ENCODE results near the gene CAMKMT.
"Not testable (repeated sequence)": the region's sequence is repeated elsewhere in the genome, so short reads cannot be mapped to it uniquely, and the experiment has no call there.

The CAMKMT gene

GRCh38 chr2:44579837-44580230 lies 218.1 kb downstream of the CAMKMT start:
- FAIRE-seq (no peak), DNase-seq (ENCODE audit: insufficient read length, low spot score) (no peak)

GRCh38 chr2:44580875-44581515 lies 219.2 kb downstream of the CAMKMT start:
- FAIRE-seq (no peak), DNase-seq (ENCODE audit: insufficient read length, low spot score) (no peak)

GRCh38 chr2:44582363-44583008 lies 220.7 kb downstream of the CAMKMT start:
- no peak for DNase-seq (ENCODE audit: insufficient read length, low spot score)

GRCh38 chr2:44595615-44596014 lies 233.9 kb downstream of the CAMKMT start:
- FAIRE-seq; DNase-seq (ENCODE audit: insufficient read length, low spot score): not testable (repeated sequence)

More at GRCh38 chr2:44582363-44583008, 220.7 kb downstream of the CAMKMT start:
- FAIRE-seq, result no peak

- DNase-seq (ENCODE audit: insufficient read length, low spot score) (no peak), FAIRE-seq (peak; percentile 77)
Measured at GRCh38 chr2:44596537-44597320, 235.0 kb downstream of the CAMKMT start.

GRCh38 chr2:44598330-44599119 lies 236.8 kb downstream of the CAMKMT start:
- no peak for FAIRE-seq
- no peak for DNase-seq (ENCODE audit: insufficient read length, low spot score)

- no peak for FAIRE-seq
- no peak for DNase-seq (ENCODE audit: insufficient read length, low spot score)
Measured at GRCh38 chr2:44599130-44599529, 237.4 kb downstream of the CAMKMT start.

GRCh38 chr2:44602446-44602845 lies 240.7 kb downstream of the CAMKMT start:
- DNase-seq (ENCODE audit: insufficient read length, low spot score), result no peak
- no peak for FAIRE-seq

- FAIRE-seq (no peak), DNase-seq (ENCODE audit: insufficient read length, low spot score) (no peak)
Measured at GRCh38 chr2:44605511-44605910, 243.8 kb downstream of the CAMKMT start.

- no peak for FAIRE-seq
Measured at GRCh38 chr2:44612276-44612675, 250.5 kb downstream of the CAMKMT start.

GRCh38 chr2:44614940-44615339 lies 253.2 kb downstream of the CAMKMT start:
- DNase-seq (ENCODE audit: insufficient read length, low spot score), result no peak
- no peak for FAIRE-seq

More at GRCh38 chr2:44612276-44612675, 250.5 kb downstream of the CAMKMT start:
- DNase-seq (ENCODE audit: insufficient read length, low spot score), result no peak

GRCh38 chr2:44615950-44616518 lies 254.3 kb downstream of the CAMKMT start:
- no peak for DNase-seq (ENCODE audit: insufficient read length, low spot score)
- FAIRE-seq, result peak; percentile 26

GRCh38 chr2:44616667-44617155 lies 255.0 kb downstream of the CAMKMT start:
- FAIRE-seq (peak; percentile 98), DNase-seq (ENCODE audit: insufficient read length, low spot score) (peak; percentile 13)

GRCh38 chr2:44618251-44619023 lies 256.7 kb downstream of the CAMKMT start:
- DNase-seq (ENCODE audit: insufficient read length, low spot score) (no peak), FAIRE-seq (peak; percentile 33)

- no peak for DNase-seq (ENCODE audit: insufficient read length, low spot score)
- FAIRE-seq, result no peak
Measured at GRCh38 chr2:44620189-44620990, 258.6 kb downstream of the CAMKMT start.

- DNase-seq (ENCODE audit: insufficient read length, low spot score) (no peak), FAIRE-seq (no peak)
Measured at GRCh38 chr2:44623622-44624351, 262.0 kb downstream of the CAMKMT start.

GRCh38 chr2:44628297-44628696 lies 266.6 kb downstream of the CAMKMT start:
- FAIRE-seq, result no peak
- DNase-seq (ENCODE audit: insufficient read length, low spot score), result no peak
